ENCODE data around the gene PDE6B.

- TF ChIP-seq CTCF (IDR thresholded peaks at IDR 0.05), result no peak
- no peak for TF ChIP-seq ZFX (IDR thresholded peaks at IDR 0.05; ENCODE audit: borderline replicate concordance)
Observed at GRCh38 chr4:680551-680927, 55.2 kb downstream of the PDE6B start.
